HG03460 (cell line): ENCODE measurements around the gene TRAF5.
"Not testable (repeated sequence)": the region's sequence is repeated elsewhere in the genome, so short reads cannot be mapped to it uniquely, and the experiment has no call there.

ENCODE experiments used
- ATAC-seq: cut with Tn5 transposase; IDR thresholded peaks from one replicate; pipeline ENCODE4 v1.9.1; 2021; ENCODE audit not compliant: unreplicated experiment

TRAF5 gene

GRCh38 chr1:211376807-211377470 lies 50.3 kb downstream of the TRAF5 start:
- no peak for ATAC-seq

- no peak for ATAC-seq
Measured at GRCh38 chr1:211377539-211378450, 51.2 kb downstream of the TRAF5 start.

- ATAC-seq = no peak
Measured at GRCh38 chr1:211378844-211379243, 52.2 kb downstream of the TRAF5 start.

GRCh38 chr1:211379446-211379845 lies 52.8 kb downstream of the TRAF5 start:
- ATAC-seq = no peak

- ATAC-seq = no peak
Measured at GRCh38 chr1:211381481-211382181, 55.0 kb downstream of the TRAF5 start.

- no peak for ATAC-seq
Measured at GRCh38 chr1:211382182-211382713, 55.6 kb downstream of the TRAF5 start.

GRCh38 chr1:211382714-211383480 lies 56.3 kb downstream of the TRAF5 start:
- ATAC-seq = peak; percentile 98

GRCh38 chr1:211384524-211384923 lies 57.9 kb downstream of the TRAF5 start:
- ATAC-seq = no peak

GRCh38 chr1:211386921-211387320 lies 60.3 kb downstream of the TRAF5 start:
- no peak for ATAC-seq

GRCh38 chr1:211390829-211391228 lies 64.2 kb downstream of the TRAF5 start:
- ATAC-seq = not testable (repeated sequence)

GRCh38 chr1:211393203-211393602 lies 66.6 kb downstream of the TRAF5 start:
- ATAC-seq = no peak

- ATAC-seq = not testable (repeated sequence)
Measured at GRCh38 chr1:211398266-211398930, 71.8 kb downstream of the TRAF5 start.

GRCh38 chr1:211399851-211400393 lies 73.3 kb downstream of the TRAF5 start:
- ATAC-seq = not testable (repeated sequence)

- not testable (repeated sequence) for ATAC-seq
Measured at GRCh38 chr1:211401751-211402150, 75.1 kb downstream of the TRAF5 start.

- ATAC-seq = not testable (repeated sequence)
Measured at GRCh38 chr1:211406086-211406485, 79.5 kb downstream of the TRAF5 start.

- ATAC-seq = not testable (repeated sequence)
Measured at GRCh38 chr1:211407749-211408148, 81.1 kb downstream of the TRAF5 start.

GRCh38 chr1:211411639-211412038 lies 85.0 kb downstream of the TRAF5 start:
- no peak for ATAC-seq

GRCh38 chr1:211415700-211416099 lies 89.1 kb downstream of the TRAF5 start:
- ATAC-seq = no peak

GRCh38 chr1:211416246-211416627 lies 89.6 kb downstream of the TRAF5 start:
- ATAC-seq = peak; percentile 48
